ENCODE results near the gene ATP1B2.

DNA sequence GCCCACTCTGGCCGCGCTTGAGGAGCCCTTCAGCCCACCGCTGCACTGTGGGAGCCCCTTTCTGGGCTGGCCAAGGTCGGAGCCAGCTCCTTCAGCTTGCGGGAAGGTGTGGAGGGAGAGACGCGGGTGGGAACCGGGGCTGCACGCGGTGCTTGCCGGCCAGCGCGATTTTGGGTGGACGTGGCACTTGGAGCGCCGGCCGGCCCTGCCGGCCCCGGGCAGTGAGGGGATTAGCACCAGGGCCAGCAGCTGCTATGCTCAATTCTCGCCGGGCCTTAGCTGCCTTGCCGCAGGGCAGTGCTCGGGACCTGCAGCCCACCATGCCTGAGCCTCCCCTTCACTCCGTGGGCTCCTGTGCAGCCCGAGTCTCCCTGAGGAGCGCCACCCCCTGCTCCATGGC lies 9.9 kb upstream of the ATP1B2 start:
- no peak for TF ChIP-seq TAF1 (IDR thresholded peaks at IDR 0.05; ENCODE audit: low read depth)
- TF ChIP-seq EP300 (IDR thresholded peaks at IDR 0.05; ENCODE audit: borderline replicate concordance): no peak
- no peak for TF ChIP-seq RAD21 (IDR thresholded peaks at IDR 0.05; ENCODE audit: low read depth)
- no peak for TF ChIP-seq CEBPB (IDR thresholded peaks at IDR 0.05)

Measured in Ishikawa (cell line).